Spleen (tissue), 3 donors: ENCODE results near the gene CMIP.

Experiments
- POLR2A ChIP-seq, 3 donors: fragments of 450-650 bp; IDR thresholded peaks; one replicate each; pipeline ENCODE4 v1.5.1; 2017; ENCODE audit warnings: antibody characterized with exemption in 3 of 3, mild to moderate bottlenecking in 1 of 3
- POLR2AphosphoS5 ChIP-seq, 3 donors: sonication (generic); formaldehyde crosslinking; IDR thresholded peaks; one replicate each; pipeline ENCODE4 v1.5.1; 2017; ENCODE audit warnings: antibody characterized with exemption in 3 of 3

- TF ChIP-seq POLR2AphosphoS5 (IDR thresholded peaks at IDR 0.05): no peak
- TF ChIP-seq POLR2A (IDR thresholded peaks at IDR 0.05): no peak
Measured at GRCh38 chr16:81688182-81688581, 243.6 kb downstream of the CMIP start.
